ENCODE results near the gene CHAC1.

DNA sequence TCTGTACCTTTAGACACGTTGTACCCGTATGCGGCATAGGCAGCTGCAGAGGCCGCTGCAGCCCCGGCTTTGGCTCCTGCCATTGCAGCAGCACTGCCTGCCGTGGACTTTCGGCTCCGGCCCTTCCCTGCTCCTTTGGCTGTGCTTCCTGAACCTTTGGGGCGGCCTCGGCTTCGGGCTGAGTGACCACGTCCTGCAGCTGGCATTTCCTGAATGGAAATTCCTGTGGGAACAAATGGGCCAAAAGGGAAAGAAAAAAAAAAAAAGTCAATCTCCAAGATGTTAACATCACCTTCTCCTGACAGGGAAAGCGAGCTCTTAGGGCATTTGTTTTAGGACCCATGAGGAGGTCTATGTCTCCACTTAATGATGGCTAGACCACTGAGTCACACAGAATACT, 29.6 kb downstream of the CHAC1 start:
- TF ChIP-seq CTCF (IDR thresholded peaks at IDR 0.05; ENCODE audit: insufficient read depth, low read length, poor library complexity, severe bottlenecking) (no peak), EZH2phosphoT487 (conservative IDR thresholded peaks at IDR 0.05; ENCODE audit: low read length) (no peak)
